HG02943 (cell line): ENCODE measurements around the gene OSBPL6.
"Not testable (repeated sequence)": the region's sequence is repeated elsewhere in the genome, so short reads cannot be mapped to it uniquely, and the experiment has no call there.

Source experiments
- ATAC-seq: cut with Tn5 transposase; IDR thresholded peaks from one replicate; pipeline ENCODE4 v1.9.1; 2021; ENCODE audit warnings: mild to moderate bottlenecking, low read depth, moderate library complexity; ENCODE audit not compliant: unreplicated experiment

The OSBPL6 gene

DNA sequence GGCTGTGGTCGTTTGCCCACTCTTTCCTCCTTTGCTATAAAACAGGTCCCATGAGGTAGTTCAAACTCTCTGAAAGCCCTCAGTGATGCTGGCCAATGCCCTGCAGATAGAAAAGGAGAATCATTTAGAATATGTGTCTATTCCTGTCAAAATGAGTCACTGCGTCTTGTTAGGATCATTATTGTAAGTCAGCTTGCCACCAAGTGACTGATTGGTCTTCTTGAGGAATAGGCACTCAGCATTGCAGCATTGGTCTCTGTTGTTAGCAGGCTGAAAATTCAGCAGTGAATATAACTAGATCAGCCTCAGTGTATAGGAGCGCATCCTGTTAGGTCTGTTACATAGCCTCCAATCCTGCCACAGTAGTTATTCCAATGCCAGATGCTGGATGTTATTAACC is 227.8 kb downstream of the OSBPL6 start:
- no peak for ATAC-seq

DNA sequence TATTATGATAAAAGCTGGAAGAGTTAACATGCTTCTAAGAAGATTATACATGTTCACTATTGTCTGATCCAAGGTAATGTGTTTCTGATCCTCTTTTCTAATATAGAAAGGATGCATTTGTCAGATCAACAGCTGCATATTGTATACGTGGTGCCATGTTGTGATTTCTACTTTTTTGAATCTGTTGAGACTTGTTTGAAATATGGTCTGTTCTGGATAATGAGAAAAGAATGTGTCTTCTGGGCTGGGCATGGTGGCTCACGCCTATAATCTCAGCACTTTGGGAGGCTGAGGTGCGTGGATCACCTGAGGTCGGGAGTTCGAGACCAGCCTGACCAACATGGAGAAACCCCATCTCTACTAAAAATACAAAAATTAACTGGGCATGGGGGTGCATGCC is 229.4 kb downstream of the OSBPL6 start:
- not testable (repeated sequence) for ATAC-seq

DNA sequence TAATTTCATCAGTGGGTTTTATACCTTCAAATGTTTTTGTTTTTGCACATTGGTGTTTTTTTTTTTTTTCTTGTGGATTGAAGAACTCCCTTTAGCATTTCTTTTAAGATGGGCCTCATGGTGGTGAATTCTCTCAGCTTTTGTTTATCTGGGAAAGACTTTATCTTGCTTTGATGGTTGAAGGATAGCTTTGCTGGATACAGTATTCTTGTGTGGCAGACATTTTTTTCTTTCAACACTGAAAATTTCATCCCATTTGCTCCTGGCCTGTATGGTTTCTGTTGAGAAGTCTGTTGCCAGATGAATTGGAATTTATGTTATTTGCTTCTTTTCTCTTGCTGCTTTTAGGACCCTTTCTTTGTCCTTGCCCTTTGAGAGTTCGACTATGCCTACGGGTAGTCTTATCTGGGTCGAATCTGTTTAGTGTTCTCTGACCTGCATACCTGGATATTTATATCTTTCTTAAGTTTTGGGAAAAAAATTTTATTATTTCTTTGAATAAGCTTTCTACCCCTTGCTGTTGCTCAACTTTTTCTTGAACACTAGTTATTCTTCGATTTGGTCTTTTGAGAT is 231.0 kb downstream of the OSBPL6 start:
- no peak for ATAC-seq

DNA sequence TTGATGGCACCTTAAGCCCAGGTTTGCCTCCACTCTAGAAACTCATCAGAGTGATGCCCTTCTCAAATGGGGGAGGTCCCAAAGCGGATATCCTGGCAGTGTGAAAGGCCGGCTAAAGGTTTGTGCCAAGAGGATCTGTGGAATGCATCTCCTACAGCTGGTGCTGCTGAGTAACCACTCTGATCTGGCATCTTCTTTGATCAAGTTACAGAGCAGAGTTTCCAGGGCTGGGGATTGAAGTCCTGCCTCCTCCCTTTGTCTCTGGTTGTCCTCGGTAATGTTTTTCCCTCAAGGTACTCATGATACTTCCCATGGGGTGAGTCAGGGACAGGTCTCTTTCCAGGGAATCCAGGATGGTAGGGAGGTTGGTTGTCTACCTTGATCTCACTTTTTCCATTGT is 232.1 kb downstream of the OSBPL6 start:
- no peak for ATAC-seq

DNA sequence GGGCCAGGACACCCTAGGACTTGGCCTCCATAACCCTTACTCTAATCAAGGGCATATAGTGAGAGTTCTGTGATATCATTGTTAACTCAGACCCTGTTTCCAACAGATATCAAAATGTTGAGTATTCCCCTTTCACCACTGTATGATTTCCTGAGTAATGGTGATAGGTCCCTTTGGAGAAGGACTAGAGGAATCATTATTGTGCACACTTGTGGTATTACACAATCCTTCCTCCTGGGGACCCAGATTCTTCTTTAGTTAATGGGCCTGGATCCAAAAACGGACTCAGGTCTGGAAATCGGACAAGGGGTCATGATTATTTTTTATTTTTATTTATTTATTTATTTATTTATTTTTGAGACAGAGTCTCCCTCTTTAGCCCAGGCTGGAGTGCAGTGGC is 233.1 kb downstream of the OSBPL6 start:
- no peak for ATAC-seq

DNA sequence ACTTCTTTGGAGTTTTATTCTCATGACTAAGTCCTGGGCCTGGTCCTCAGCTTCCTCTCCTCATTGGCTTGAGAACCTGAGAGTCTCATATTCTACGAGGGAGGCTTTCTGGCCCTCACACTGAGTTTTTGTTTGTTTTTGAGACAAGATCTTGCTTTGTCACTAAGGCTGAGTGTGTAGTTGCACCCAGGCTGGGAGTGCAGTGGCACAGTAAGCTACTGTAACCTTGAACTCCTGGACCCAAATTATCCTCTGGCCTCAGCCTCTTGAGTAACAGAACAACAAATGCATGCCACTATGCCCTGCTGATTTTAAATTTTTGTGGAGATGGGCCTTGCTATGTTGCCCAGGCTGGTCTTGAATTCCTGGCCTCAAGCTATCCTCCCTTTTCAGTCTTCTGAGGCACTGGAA is 234.1 kb downstream of the OSBPL6 start:
- no peak for ATAC-seq

DNA sequence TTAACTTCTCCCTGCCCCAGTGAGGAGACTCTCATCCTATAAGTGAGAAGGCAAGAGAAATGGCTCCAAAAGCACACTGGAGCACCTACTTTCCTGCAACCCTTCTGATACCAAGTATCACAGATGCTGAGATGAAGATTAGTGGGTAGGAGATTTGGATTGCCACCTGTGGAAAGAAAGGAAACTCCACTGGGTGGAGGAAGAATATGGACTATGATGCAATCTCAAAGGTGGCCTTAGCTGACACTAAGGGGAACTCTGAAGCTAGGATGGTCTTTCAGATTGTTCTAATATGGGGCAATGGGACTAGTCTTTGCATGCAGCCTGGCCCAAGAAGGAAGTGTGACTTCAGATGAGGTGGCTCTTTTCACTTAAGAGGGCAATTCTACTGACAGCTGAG is 235.0 kb downstream of the OSBPL6 start:
- no peak for ATAC-seq

DNA sequence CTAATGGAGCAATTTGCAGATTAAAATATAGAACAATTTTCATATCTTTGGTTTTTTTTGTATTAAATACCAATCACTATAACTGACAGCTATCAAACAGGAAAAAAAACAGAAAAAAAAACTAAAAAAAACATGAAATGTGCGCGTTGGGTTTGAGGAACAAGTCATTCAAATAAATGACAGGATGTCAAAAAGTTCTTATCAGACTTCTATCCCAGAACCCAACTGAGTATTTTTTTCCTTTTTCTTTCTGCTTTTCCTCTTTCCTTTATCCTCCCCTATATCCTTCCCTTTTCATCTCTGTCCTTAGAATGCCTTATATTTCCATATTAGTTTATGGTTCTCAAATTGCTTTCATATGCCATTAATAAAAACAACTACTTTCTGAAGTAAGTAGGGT is 242.3 kb downstream of the OSBPL6 start:
- no peak for ATAC-seq

DNA sequence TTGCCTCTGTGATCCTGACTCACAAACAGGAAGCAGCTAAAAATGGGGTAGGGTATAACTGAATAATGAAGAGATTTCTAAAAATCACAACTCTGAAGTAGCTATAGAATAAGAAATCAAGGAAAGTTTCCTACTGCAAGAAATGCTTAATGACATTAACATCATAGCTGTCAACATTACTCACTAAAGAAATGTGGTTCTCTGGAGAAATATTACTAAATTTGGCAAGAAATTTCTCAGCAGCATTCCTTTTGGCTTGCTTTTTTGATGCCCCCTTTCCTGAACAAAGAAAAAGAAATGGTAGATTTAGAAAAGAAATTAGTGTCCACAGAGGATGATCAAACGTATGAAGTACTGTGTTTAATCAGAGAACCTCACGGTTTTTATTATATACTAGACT is 247.1 kb downstream of the OSBPL6 start:
- ATAC-seq = no peak

DNA sequence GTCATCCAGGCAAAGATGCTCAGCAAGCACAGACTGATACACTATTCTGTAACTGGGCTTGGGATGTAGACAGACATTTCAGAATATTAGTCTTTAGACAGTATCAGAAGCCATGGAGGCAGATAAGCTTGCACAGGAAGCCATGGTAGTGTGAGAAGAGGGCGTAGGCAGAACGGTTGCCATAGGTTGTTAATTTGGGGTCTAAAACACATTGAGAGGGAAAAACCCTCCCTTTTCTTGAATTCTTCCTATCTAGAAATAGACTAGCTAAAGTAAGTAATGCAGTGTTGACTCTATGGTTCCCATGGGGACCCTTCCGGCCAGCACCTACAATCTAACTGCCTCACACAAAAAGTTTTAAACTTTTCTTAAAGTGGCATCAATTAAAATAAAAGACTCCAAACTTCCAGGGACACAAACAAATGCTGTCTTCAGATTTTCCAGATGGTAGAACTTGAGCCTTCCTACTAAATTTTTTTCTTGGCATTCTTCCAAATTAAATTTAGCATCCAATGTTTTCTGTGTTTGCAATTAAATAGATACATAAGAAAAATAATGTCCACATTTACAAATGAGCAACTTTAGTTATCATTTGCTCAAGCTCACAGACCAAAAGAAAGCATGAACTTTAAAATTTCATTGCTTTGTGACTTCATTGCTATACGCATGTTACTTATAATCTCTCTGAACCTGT is 254.8 kb downstream of the OSBPL6 start:
- no peak for ATAC-seq

DNA sequence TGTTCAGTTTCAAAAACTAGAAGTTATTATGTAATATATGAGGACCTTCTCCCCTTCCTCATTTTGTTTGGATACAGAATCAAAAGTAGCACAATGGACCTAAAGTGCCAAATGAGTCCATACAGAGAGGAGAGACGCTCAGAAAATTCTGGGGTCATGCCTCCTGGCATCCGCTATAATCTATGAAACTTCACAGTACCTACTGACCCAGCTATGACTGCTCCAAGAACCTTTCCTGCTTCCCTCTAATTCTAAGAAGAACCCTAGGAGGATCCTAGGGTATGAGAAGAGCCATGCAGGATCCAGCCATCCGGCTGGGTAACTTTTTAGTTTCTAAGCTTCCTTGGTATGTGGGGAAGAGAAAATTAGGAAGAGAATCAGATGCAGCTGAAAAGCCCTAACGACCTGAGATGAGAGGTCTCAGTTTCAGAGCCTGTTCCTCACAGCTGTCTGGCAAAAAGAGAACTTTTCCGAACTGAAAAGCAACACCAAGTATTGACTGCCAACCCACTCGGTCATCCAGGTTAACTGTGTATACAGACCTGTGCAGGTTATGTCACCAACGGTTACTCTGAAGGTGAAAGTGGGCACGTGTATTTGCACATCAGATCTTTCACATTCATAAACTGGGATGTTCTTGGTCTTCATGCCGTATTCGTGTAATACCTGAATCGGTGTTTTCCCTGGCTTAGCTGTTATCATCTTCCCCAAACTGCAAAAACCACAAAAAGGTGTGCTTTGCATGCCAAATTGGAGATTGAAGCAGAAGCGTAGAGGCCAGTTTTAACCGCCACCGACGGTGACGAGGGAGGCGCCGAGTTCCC is 255.6 kb downstream of the OSBPL6 start:
- ATAC-seq = peak; percentile 11

DNA sequence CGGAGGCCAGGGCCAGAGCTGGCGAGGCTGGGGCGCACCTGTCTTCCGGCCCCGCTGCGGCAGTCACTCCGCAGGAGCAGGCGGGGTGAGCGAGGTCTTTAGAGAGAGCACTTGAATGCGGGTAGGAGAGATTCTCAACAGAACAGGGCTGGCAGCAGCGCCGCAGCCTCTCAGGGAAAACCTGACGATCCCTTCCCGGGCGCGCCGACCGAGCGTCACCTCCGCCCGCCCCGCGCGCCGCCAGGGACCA is 256.1 kb downstream of the OSBPL6 start:
- peak; percentile 52 for ATAC-seq

DNA sequence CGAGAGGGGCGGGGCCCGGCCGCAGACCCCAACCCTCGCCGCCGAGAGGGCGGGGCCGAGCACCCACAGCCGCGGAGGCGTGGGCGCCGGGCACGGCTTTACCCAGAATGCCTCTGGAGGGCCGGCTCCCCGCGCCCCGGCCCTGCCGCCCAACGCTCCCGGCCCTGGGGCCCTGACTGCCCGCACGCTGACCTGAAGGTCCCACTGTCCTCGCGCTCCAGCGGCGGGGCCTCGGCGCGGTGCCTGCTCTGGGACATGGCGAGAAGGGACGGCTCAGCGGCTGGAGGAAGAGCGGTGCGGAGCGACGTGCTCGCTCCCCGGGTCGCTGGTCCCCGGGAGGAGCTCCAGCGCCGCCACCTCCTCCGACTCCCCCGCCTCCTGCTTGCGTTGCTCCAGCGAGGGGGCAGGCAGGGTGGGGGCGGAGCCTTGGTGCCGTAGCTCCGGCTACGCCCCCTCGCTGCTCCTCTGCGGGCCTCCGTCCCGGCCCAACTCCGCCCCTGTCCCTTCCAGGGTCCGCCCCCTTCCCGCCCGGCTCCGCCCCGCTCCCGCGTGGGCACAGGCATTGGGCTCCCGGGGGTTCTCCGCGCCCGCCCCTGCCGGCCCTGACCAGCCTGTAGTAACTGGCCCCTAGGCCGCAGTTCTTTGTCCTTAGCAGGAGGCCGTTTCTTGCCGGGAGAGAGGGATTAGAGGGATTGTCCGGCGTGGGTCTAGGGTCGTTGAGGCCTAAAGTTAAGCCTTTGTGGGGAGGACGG is 256.6 kb downstream of the OSBPL6 start, which contains the start of the genes PJVK and PRKRA:
PJVK (plus strand) TSS at position 605 of the 752 bp plus-strand sequence. CDS start 2,032 bp downstream, outside the sequence.
PRKRA (minus strand) TSS at position 402 of the 752 bp plus-strand sequence; CDS start at position 257, 145 bp downstream.
- ATAC-seq = peak; percentile 75

DNA sequence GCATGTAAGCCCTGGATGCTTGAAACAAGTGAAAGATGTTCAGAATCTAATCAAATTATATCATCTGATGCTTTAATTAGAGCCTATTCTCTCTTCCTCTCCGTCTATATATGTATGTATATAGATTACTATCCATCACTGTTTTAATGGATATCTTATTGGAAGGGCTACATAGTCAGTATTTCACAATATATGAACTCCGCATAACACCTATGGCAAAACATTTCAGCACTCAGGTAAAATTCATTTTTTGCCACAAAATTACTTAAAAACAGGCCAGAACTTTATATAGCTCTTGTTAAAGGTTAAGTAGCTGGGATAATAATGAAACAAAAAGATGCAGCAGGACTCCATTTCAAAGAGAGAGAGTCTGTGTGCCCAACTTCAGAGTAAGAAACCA is 258.0 kb downstream of the OSBPL6 start:
- ATAC-seq = no peak
